HUDEP-2 (cell line): ENCODE measurements around the gene UBQLN3.

ENCODE experiments used
- DNase-seq, 76 experiments: peaks; one replicate each; lab custom pipeline; 2025; ENCODE audit not compliant: unreplicated experiment in 76 of 76; lab: John Stamatoyannopoulos, UW

The UBQLN3 gene

DNA sequence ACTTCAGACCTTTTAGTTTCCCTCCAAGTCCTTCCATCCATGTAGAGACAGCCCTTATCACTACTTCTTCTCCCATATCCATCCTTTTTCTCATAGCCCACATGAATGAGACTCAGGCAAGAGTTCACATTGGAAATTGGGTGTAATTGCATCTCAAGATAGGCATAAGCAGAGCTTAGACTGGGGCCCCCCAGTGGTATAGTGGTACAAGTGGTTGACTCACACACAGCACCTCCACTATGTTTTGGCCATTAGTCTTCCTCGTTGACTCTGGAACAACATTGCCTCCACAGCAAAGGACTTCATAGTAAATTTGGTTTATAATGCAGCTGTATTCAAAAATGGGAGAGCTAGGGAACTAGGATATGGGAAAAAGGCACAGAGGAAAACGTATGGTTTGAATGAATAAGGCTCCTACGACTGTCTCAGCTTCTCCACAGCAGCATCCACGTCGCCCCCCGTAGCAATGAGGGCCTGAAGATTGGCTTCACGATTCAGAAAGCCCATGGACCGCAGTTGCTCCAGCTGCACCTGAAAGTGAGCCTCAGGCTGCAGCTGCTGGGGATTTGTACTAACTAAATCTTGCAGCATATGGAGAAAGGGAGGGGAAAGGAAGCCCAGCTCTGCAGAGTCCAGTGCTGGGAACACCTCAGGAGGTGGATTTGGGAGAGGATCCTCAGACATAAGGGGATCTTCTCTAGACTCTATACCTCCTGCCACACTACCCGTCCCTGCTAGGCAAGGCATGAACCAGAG is 2.4 kb downstream of the UBQLN3 start:
- no peak for DNase-seq

GRCh38 chr11:5505363-5506048 is 4.3 kb downstream of the UBQLN3 start:
- no peak for DNase-seq

DNA sequence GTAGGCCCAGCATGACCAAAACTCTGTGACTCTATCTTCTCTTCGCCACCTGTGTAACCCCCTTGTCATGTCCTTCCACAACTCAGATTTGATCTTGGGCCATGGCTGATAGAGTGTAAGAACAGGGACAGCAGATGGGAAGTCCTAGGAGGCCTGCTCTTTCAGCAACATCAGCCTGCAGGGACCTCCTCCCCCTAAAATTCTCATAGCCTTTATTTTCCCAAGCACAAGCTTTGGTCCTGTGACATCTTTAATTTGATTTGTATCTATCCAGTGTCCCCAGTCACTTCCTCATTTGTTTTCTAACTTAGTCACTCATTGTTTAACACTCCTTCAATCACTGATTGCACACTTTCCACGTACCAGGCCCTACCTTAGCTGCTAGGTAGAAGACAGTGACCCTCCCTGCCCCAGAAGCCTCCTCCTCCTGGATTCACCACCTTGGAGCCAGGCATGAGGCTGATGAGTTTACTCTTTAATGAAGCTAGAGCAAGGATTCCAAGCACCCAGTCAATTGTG is 5.3 kb downstream of the UBQLN3 start:
- no peak for DNase-seq

DNA sequence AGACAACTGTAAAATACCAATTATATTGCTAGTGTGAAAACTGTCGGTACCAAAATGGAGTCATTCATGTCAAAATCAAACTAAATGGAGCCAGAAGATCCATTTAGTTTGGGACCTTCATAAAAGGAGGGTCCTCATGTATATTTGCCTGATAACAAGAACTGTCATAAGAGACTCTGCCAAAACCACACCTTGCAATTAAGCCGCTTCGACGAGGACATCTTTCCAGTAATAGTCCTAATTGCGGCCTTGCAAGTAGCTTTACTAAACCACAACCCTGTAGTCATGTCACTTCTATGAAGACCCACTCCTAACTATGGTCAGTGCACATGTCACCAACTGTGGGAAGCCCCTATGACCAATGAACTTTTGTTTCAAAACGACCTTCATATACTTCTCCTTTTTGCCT is 9.4 kb downstream of the UBQLN3 start:
- DNase-seq: no peak

DNA sequence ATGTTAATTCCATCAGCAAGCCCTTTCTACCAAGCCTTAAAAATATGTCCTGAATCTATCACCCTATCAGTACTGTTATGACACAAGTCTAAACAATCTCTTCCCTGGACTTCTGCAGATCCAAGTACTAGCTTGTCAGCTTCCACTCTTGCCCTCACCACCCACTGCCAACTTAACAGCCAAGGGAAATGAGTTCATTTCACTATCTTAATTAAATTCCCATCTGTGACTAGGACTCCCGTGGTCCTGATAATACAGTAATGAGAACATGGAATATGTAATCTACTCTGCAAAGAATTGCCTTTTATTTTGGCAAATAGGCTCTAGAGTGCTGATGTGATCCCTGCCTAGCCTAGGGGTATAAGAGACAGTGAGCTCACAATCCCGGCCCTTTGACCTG is 10.1 kb downstream of the UBQLN3 start:
- DNase-seq: no peak

GRCh38 chr11:5489576-5490357 is 20.0 kb downstream of the UBQLN3 start:
- no peak for DNase-seq

- DNase-seq: no peak
These were observed 20.9 kb downstream of the UBQLN3 start for GRCh38 chr11:5488798-5489399.

GRCh38 chr11:5488385-5488784 is 21.4 kb downstream of the UBQLN3 start, which contains the start of gene OR52D1:
TSS of gene OR52D1 (plus strand) at chr11:5488685. CDS start at chr11:5488707, 22 bp downstream.
- no peak for DNase-seq

DNA sequence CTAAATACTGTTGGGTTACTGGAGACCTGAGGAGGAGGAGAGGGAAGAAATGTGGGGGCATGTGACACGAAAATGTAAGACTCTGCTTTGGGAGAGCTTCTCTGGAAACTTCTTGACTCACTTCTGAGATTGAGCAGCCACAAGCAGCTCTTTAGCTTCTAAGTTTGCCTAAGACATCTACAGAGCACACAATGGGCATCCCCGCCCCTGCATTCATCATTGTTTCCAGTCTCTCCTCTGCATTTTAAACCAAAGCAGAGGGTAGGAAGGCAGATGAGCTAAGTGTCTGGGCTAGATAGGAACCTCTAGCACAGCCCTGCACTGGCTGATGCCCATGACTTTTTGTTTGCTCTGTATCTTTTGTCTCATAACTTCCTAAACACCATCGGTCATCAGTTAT is 23.3 kb downstream of the UBQLN3 start:
- peak in 1 of 76 experiments; percentile 2 for DNase-seq

DNA sequence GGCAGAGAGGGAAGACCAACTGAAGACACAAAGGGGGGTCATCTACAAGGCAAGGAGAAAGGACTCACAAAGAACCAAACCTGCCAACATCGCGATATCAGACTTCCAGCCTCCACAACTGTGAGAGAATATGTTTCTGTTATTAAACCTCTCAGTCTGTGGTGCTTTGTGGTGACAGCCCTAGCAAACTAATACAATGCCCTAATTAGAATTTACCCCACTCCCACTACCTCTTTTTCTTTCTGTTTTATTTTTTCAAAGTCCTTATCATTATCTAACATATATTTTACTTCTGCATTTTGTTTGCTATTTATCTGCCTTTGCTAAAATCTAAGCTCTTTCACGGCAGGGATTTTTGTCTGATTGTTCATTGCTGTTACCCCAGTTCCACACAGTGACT is 23.8 kb downstream of the UBQLN3 start:
- DNase-seq: no peak

- DNase-seq: peak in 33 of 76 experiments; percentile 5 to 51 (median 20)
These were observed 33.5 kb downstream of the UBQLN3 start for GRCh38 chr11:5476186-5476819.

- no peak for DNase-seq
These were observed 35.8 kb downstream of the UBQLN3 start for GRCh38 chr11:5473921-5474320.

DNA sequence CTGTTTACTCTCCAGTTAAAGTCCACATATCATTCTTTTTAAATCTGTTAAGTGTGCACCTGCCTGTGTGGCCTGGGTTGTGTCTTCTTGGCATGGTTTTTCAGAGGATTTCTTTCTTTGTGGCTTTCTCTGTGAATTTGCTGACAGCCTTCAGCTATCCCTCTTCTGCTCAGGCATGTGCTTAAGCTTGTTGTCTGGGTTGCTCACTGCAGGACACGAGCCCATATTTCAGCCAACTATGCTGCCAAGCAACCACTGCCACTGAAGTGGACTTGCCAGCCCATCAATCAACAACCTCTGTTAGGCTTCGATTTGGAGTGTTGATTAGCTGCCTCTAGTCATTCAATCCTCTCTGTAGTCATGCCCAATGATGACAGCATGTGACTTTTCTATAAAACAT is 42.2 kb downstream of the UBQLN3 start:
- DNase-seq: no peak

GRCh38 chr11:5460983-5461621 is 48.7 kb downstream of the UBQLN3 start:
- no peak for DNase-seq
